Lung microvascular endothelial cell (primary cell): ENCODE measurements around the gene CD47. TPM values are rescaled to one million over a fixed set of nuclear protein-coding genes. Genes with fewer than 3 reads are reported as not detected.

Experiments used
- DNase-seq, 2 donors: peaks; one replicate each; pipeline versions ENCODE4 v3.0.0 to v3.0.0-alpha.2; 2010; ENCODE audit warnings: low read depth in 2 of 2
- total RNA-seq: library from RNA; depleted of rRNA; stranded (reverse); fragments of >200 nt; gene quantifications from 2 replicates; pipeline ENCODE4 v1.2.1, GENCODE V29; 2014

CD47 gene
- total RNA-seq, 1 donor from 2014 or later: 53.6 TPM

DNA sequence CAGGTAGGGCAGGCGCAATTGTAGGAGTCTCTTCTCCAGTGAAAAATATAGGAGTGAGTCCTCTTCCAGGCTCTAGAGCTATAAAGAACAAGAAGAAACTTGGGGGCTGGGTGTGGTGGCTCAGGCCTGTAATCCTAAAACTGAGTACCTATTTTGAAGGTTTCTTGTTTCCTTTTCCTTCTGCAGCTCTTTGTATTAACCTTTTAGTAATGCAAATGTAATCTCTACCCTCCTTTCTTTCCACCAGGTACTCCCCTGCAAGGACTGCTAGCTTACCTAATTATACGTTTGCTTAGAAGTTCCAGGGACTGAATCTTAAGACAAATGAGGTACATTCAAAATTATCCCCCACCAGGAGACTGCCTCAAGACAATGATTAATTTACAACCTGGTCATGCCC, 75.9 kb downstream of the CD47 start:
- no peak for DNase-seq

GRCh38 chr3:108013141-108014055, 77.4 kb downstream of the CD47 start:
- DNase-seq: no peak

- DNase-seq: no peak
Measured at GRCh38 chr3:108012304-108012703, 78.5 kb downstream of the CD47 start.

DNA sequence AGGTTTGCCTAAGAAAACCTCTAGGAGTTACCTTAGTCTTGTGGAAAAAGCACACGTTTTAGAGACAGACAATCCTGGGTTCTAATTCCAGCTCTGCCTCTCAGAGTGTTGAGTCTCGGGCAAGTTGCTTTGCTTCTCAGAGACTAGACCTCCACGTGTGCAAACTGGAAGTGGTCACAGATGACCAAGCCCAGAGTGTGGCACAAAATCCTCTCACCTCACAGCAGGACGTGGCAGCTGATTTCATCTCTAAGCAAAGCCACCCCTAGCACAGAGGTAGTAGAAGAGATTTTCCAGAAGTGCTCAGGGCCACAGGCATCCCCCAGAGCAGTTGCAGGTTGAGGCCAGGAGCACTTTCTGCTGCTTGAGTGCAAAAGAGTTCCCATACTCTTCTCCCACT, 79.2 kb downstream of the CD47 start:
- no peak for DNase-seq

DNA sequence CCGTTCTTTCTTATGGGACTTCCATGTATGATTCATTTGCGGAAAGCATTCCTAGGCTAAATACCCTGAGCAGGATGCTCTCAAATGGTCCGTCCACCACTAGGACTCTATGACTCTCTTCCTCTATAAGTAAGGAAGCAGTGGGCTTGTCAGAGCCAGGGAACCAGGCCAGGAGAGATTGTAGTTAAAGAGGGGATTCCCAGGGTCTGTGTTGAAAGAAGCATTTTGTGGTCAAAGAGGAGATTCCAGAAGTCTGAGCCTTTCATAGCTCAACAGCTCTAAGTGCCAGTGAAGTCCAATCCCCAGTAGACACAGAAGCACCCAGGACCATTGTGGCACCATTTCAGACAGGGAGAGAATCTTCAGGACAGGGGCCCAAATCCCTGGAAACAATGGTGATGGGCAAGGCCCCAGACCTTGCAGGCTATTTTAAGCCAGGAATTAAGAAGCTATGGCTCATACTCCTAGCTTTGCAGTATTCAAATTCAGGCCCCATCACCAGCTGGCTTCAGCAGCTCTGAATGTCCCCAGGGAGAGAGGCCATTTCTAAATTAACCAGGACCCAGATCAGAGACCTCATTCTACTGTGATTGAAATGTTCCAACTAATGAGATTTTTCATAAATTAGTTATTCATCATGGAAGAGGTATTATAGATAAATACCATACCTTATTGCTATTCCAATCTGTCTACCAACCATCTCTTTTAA, 81.7 kb downstream of the CD47 start:
- peak; percentile 13 to 71 for DNase-seq

GRCh38 chr3:108008106-108008505, 82.7 kb downstream of the CD47 start:
- DNase-seq: no peak

DNA sequence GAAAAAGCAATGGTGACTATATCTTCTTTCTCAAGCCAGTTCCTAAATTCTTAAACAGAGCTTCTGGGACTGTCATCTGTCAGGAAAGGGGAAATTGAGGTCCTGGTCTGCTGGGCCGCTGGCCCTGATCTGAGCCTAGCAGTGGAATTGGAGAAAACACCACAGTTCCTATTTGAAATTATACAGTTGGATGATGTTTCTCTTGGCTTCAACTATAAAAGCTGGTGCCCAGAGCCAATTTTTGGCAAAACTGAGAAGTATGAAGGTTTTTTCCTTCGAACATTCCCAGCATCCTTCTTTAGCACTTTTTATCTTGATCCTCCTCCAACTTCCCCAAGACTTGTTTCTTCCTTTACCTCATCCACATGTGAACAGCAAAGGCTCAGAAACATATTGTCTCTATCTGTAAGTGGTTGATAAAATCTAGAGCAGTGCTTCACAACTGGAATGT, 83.9 kb downstream of the CD47 start:
- peak in 1 of 2 donors; percentile 51 for DNase-seq

GRCh38 chr3:108006077-108006771, 84.6 kb downstream of the CD47 start:
- DNase-seq: peak; percentile 69 to 92

DNA sequence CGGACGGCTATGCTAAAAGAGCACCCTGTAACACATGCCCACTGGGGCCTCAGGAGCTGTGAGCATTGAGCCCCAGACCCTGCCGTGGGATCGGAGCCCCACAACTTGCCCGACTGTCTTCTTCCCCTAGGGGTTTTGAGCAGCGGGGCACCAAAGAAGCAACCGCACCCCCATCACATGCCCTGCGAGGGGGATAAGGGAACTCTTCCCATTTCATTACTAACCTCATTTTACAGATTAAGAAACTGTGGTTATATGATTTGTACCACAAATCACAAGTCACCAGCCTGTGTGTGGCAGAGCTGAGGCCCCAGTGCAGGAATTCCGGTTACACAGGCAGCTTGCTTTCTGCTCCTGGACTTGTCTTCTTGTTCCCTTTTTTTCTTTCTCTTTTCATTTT, 86.2 kb downstream of the CD47 start:
- DNase-seq: no peak

- no peak for DNase-seq
Measured at GRCh38 chr3:108001457-108001856, 89.4 kb downstream of the CD47 start.

GRCh38 chr3:107999215-107999775, 91.5 kb downstream of the CD47 start:
- DNase-seq: no peak

DNA sequence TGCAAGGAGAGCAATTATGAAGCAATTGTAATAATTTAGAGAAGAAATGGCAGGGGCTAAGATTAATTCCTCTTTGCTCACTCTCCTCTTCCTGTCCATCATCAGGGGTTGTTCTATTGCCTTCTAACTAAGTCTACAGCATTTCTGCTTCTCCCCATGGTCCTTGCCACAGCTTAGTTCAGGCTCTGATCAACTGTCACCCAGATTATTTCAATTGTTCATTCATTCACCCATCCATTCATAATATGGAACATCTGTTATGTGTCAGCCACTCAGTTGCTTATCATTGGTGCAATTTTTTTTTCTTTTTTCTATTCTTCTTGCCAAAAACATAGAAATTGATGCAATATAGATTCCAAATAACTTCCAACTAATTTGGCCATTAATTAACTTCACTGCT, 93.2 kb downstream of the CD47 start:
- no peak for DNase-seq

- no peak for DNase-seq
Measured at GRCh38 chr3:107995823-107996222, 95.0 kb downstream of the CD47 start.

- no peak for DNase-seq
Measured at GRCh38 chr3:107994956-107995715, 95.7 kb downstream of the CD47 start.

DNA sequence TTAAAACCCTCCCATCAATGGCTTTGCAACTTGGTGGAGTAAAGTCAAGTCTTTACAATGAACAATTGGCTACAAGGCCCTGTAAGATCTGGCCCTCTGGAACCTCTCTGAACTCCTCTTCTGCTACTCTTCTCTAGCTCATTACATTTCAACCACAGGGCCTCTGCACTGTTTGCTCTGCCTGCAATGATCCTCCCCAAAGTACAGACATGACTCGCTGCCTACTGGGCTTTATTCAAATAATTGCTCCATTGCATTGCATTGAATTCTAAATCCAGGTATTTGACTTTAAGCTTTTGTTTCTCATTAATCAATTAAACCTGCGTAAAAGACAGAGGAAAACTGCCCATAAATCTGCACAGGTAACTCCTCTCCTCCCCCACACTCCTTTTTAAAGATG, 96.7 kb downstream of the CD47 start:
- DNase-seq: no peak

GRCh38 chr3:107993771-107994170, 97.1 kb downstream of the CD47 start:
- DNase-seq: no peak

Other genes starting within 250 kb of the CD47 start
- 20.6 and 21.4 TPM in 2 replicates for gene IFT57, start 131.4 kb upstream of the CD47 start, total RNA-seq
- not detected in 2 replicates for gene HHLA2, start 205.5 kb upstream of the CD47 start, total RNA-seq